ENCODE measurements around the gene UBE2J1. TPM values are rescaled to one million over a fixed set of nuclear protein-coding genes. Genes with fewer than 3 reads are reported as not detected.
A peak's percentile ranks its signal among the peaks of the same experiment; 100 is the strongest.

UBE2J1 gene
- polyA plus RNA-seq, 1 of the 3 experiments (the other 2 are of a cell fraction): 11.3 TPM

DNA sequence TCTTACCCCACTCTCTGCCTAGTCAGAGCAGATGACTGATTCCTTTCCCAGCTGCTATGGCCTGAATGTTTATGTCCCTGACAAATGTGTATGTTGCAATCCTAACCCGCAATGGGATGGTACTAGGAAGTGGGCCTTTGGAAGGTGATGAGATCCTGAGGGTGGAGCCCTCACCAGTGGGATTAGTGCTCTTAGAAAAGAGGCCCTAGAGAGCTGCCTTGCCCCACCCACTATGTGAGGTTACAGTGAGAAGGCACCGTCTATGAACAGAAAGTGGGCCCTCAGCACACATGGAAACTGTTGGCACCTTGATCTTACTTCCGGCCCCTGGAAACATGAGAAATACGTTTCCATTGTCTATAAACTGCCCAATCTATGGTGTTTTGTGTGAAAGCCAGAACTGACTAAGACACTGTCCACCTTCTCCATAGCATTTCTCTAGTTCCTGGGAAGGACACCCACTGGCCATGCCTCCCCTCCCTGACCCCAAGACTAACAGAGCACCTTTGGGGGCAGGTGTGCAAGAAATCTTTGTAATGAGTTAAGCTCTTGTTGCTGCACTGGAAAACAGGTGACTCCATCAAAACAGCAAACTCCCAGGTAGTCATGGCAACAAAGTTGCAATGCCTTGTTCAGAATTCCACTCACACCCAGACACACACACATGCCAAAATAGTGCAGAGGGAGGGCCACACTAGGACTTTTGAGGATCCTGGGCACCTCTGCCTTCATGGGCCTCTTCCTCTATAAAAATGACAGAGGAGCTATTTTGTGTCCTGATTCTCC, 53.6 kb downstream of the UBE2J1 start:
- no peak for DNase-seq
- Histone ChIP-seq H3K9me2 (no peaks in the 10 kb centered on the region), H3K4me3 (ENCODE audit: low read depth in 2 of 2, low read length in 1 of 2) (no peak overlapping the region), H3F3A (replicated peaks; ENCODE audit: insufficient read depth) (peaks cover 6% of the 10 kb centered on the region), H3K27ac (ENCODE audit: low read depth in 2 of 2, low read length in 1 of 2) (peak overlapping the region in 1 of 2 experiments; percentile 45; a peak in 1 of 4 replicates), H4K20me1 (ENCODE audit: insufficient read depth) (peaks cover 8% of the 10 kb centered on the region; the same call in 1 of the 2 replicates), H3K9ac (no peak overlapping the region), H3K9me3 (no peaks in the 10 kb centered on the region), H2AFZ (ENCODE audit: low read depth) (no peak overlapping the region), H3K4me2 (no peak overlapping the region), H3K36me3 (replicated peaks in 1 of 2; ENCODE audit: control insufficient read depth in 1 of 2, insufficient read depth in 2 of 2, low read length in 1 of 2) (no peaks in the 10 kb centered on the region), H3K4me1 (ENCODE audit: control insufficient read depth in 1 of 2, insufficient read depth in 2 of 2, low read depth in 1 of 2, low read length in 1 of 2) (peaks cover 8 to 18% of the 10 kb centered on the region in 2 experiments; a peak in 2 of 4 replicates), H3K79me2 (ENCODE audit: insufficient read depth) (no peaks in the 10 kb centered on the region), H3K27me3 (ENCODE audit: insufficient read depth) (no peaks in the 10 kb centered on the region)
- 79% methylated on average over 4 of the region's 4 CpGs for WGBS (ENCODE audit: low lambda C conversion rate)
- ChIA-PET CTCF (interaction anchor here (1.2 to 1.9 kb wide), 2 partner anchors 9 to 156 kb away, joined by 4 to 6 read pairs; no protein-coding TSS in a partner anchor), POLR2A (no interaction called here)
- TF ChIP-seq NFIC (IDR thresholded peaks at IDR 0.05; ENCODE audit: borderline replicate concordance) (no peak), FOXJ3 (CRISPR knock-in tag; IDR thresholded peaks at IDR 0.05) (no peak), GATA2 (CRISPR knock-in tag; IDR thresholded peaks at IDR 0.05) (no peak), RXRA (IDR thresholded peaks at IDR 0.05; ENCODE audit: borderline replicate concordance, low read depth) (no peak), JUND (IDR thresholded peaks at IDR 0.05) (no peak), NRF1 (IDR thresholded peaks at IDR 0.05; ENCODE audit: low read depth, low read length) (no peak), RFX5 (IDR thresholded peaks at IDR 0.05; ENCODE audit: low read length) (no peak), TCF12 (IDR thresholded peaks at IDR 0.05) (no peak), POLR2AphosphoS5 (IDR thresholded peaks at IDR 0.05; ENCODE audit: low read depth, low read length) (no peak)
- TF ChIP-seq, protein P1, sequence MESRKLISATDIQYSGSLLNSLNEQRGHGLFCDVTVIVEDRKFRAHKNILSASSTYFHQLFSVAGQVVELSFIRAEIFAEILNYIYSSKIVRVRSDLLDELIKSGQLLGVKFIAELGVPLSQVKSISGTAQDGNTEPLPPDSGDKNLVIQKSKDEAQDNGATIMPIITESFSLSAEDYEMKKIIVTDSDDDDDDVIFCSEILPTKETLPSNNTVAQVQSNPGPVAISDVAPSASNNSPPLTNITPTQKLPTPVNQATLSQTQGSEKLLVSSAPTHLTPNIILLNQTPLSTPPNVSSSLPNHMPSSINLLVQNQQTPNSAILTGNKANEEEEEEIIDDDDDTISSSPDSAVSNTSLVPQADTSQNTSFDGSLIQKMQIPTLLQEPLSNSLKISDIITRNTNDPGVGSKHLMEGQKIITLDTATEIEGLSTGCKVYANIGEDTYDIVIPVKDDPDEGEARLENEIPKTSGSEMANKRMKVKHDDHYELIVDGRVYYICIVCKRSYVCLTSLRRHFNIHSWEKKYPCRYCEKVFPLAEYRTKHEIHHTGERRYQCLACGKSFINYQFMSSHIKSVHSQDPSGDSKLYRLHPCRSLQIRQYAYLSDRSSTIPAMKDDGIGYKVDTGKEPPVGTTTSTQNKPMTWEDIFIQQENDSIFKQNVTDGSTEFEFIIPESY (IDR thresholded peaks at IDR 0.05; ENCODE audit: borderline replicate concordance, low read depth): no peak
- TF ChIP-seq, protein P2, sequence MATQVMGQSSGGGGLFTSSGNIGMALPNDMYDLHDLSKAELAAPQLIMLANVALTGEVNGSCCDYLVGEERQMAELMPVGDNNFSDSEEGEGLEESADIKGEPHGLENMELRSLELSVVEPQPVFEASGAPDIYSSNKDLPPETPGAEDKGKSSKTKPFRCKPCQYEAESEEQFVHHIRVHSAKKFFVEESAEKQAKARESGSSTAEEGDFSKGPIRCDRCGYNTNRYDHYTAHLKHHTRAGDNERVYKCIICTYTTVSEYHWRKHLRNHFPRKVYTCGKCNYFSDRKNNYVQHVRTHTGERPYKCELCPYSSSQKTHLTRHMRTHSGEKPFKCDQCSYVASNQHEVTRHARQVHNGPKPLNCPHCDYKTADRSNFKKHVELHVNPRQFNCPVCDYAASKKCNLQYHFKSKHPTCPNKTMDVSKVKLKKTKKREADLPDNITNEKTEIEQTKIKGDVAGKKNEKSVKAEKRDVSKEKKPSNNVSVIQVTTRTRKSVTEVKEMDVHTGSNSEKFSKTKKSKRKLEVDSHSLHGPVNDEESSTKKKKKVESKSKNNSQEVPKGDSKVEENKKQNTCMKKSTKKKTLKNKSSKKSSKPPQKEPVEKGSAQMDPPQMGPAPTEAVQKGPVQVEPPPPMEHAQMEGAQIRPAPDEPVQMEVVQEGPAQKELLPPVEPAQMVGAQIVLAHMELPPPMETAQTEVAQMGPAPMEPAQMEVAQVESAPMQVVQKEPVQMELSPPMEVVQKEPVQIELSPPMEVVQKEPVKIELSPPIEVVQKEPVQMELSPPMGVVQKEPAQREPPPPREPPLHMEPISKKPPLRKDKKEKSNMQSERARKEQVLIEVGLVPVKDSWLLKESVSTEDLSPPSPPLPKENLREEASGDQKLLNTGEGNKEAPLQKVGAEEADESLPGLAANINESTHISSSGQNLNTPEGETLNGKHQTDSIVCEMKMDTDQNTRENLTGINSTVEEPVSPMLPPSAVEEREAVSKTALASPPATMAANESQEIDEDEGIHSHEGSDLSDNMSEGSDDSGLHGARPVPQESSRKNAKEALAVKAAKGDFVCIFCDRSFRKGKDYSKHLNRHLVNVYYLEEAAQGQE (IDR thresholded peaks at IDR 0.05; ENCODE audit: low read depth, low read length): no peak
- TF ChIP-seq, protein P3, sequence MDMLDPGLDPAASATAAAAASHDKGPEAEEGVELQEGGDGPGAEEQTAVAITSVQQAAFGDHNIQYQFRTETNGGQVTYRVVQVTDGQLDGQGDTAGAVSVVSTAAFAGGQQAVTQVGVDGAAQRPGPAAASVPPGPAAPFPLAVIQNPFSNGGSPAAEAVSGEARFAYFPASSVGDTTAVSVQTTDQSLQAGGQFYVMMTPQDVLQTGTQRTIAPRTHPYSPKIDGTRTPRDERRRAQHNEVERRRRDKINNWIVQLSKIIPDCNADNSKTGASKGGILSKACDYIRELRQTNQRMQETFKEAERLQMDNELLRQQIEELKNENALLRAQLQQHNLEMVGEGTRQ (IDR thresholded peaks at IDR 0.05; ENCODE audit: borderline replicate concordance, low read depth, low read length): no peak
- TF ChIP-seq, protein P4, sequence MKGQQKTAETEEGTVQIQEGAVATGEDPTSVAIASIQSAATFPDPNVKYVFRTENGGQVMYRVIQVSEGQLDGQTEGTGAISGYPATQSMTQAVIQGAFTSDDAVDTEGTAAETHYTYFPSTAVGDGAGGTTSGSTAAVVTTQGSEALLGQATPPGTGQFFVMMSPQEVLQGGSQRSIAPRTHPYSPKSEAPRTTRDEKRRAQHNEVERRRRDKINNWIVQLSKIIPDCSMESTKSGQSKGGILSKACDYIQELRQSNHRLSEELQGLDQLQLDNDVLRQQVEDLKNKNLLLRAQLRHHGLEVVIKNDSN (IDR thresholded peaks at IDR 0.05; ENCODE audit: borderline replicate concordance, low read depth): no peak
